NCI-H82 treated with DMSO at 0.1 percent for 48 hours (cell line): ENCODE data around the gene CDK2AP2.

Experiments
- DNase-seq: peaks from one replicate; lab custom pipeline; 2025; ENCODE audit not compliant: unreplicated experiment; lab: John Stamatoyannopoulos, UW

CDK2AP2 gene

DNA sequence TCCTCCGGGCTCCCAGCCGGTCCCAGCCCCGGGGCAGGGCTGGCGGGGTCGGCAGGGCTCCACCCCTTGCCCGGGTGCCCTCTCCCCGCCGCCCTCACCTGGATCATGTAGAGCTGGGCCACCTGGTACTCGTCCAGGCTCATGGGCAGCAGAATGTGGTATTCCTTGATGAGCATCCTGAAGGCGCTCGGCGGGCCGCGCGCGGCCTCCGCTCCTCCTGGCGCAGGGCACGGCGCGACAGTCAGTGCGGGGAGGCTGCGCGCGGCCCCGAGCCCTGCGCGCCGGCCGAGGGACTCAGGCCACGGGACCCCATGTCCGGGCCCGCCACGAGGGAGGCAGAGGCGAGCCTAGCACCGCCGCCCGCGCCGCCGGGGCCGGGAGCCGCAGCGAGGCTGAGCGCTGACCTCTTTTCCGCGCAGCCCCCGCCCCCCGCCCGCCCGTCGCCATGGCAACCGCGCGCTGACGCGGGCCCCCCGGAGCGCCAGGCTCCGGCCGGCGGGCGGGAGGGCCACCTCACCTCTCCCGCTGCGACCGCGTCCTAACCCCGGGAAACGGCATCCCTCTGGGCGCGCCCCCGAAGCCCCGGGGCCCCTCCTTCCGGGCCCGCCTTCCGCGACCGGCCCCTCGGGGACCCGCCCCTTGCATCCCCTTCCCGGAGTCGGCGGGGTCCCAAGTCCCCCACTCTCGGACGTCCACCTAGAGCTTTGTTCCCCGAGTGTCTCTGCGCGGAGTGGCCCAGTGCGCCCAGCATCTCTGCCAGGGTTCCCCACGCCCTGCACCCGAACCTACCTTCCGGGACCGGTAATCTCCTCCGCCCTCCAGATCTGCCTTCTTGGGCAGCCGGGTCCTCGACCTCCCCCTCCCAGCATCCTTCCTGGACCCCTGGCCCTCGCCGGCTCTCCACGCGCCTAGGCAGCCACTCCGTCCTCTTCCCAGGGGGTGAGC, 3.7 kb downstream of the CDK2AP2 start:
- DNase-seq, result no peak

- peak; percentile 58 for DNase-seq
Measured at GRCh38 chr11:67503119-67504004, 4.6 kb downstream of the CDK2AP2 start.

DNA sequence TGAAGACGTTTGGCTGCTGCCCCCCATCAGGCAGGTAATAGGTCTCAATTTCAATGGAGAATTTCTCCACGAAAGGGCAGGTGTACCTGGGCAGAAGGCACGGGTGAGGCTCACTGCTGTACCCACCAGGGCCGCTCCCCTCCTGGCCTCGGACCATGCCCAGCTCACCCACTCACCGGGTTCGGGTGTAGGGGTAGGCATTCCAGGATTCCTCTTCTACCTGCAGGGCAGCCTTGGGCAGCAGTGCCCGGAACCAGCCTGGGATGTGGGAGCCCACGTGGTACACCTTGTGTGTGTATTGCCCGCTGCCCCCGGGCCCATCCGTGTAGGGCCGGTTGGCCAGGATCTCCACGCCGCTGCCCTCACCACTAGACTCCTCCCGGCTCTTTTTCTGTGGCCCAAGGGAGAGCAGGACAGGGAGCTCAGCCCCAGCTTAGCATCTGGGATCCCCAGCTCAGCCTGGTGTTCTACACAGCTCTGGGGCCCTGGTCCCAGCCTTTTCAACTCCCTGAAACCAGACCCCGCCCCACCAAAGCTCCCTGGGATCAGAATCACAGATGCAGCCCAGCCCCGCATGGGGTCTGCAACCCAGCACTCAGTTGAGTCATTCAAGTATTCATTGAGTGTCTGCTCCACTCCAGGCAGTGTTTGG, 5.5 kb downstream of the CDK2AP2 start:
- DNase-seq, result no peak

- no peak for DNase-seq
Measured at GRCh38 chr11:67501854-67502253, 6.1 kb downstream of the CDK2AP2 start.

DNA sequence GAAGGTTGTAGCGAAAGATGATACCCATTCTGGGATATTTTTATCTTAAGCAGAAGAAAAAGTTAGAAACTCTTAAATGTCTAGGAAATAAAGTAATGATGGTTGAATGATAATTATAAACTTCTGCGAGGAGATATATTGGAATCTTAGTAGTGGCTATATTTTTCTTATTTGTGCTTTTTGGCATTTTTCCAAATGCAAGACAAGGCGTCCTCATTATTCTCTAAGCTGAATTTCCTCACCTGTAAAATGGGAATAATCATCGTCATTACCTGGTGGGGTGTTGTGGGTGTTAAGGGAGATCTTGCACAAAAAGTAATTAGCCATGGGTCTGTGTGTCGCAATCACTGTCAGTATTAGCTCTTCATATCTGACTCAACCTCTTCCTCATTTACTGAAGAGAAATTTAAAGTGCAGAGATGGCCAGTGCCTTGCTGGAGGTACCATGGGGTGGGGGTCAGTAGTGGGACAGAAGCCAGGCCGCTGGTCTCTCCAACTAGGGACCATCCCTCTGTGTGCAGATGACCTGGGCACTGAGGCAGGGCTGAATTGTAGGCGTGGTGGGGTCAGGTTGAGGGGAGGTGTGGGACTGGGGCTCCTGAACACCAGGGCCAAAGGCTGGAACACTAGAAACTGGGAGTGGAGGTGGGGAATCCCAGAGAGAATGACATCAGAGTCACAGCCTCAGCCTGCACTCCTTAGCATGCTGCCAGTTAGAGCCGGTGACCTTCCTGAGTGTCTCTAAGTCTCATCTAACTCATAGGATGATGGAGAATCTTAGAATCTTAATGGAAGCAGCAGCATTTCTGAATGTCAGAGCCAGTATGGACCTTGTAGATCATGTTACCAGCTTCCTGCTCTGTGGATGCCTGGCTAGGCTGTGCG, 6.9 kb downstream of the CDK2AP2 start:
- DNase-seq, result no peak

GRCh38 chr11:67500484-67500821, 7.5 kb downstream of the CDK2AP2 start:
- DNase-seq, result no peak

DNA sequence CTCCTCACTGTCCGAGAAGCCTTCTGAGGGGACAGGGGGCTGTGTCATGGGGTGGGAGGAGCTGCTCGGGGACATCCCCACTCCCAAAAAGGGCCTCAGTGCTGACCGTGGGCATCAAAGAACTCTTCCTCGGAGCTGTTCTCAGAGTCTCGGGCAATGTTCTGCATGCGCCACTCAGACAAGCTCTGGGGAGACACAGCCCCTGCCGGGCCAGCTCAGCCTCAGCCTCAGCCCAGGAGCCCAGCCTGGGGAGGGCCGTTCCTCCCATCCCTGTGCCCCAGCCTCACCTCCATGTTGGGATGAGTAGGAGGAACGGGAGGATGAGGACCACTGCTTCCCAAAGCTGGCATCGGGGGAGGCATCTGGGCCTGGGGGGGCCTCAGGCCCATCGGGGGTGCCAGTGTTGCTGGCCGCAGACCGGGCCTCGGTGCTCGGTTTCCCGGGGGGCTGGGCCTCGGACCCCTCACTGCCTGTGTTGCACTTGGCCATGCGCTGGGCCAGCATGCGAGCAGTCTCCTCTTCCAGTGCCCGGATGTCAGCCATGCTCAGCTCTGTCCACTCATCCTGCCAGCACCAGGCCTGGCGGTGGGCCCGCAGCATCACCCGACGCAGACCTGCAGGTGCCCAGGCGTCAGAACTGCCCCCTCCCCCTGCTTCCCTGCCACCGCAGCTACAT, 8.0 kb downstream of the CDK2AP2 start:
- DNase-seq, result no peak

DNA sequence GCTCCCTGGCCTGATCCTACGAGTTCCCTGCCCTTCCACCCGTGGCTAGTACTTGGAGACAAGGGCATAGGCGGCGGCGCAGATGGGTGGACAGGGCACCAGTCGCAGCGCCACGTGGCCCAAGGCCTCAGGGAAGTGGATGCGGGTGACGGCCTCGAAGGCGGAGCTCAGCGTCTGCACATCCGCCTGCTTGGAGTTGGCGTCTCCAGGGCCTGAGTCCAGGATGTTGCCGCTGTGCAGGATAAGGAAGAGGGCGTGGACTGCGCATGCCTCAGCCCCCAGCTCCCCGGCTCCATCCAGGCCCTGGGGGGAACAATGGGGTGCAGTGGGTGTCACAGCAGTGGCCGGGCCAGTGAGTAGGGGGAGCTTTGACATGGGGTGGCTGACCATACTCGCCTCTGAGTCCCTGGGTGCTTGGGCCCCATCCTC, 9.4 kb downstream of the CDK2AP2 start:
- DNase-seq, result no peak

GRCh38 chr11:67497656-67498291, 10.2 kb downstream of the CDK2AP2 start:
- no peak for DNase-seq

DNA sequence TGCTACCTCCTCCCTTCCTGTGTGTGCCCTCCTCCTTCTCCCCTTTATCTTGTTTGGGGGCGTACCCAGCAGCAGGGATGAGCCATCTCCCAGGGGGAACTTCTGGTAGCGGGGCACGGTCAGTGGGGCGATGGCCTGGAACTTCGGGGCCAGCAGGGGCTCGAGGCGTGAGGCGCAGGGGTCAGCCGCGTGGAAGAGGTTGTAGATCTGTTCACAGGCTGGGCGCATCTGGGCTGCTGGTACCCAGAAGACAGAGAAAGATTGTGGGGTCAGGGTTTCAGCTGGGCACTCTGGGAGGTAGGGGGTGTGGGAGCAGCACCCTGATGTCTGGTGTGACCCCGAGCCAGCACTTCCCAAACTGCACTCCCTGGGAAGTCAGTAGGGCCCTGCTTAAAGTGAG, 11.8 kb downstream of the CDK2AP2 start:
- DNase-seq, result no peak

DNA sequence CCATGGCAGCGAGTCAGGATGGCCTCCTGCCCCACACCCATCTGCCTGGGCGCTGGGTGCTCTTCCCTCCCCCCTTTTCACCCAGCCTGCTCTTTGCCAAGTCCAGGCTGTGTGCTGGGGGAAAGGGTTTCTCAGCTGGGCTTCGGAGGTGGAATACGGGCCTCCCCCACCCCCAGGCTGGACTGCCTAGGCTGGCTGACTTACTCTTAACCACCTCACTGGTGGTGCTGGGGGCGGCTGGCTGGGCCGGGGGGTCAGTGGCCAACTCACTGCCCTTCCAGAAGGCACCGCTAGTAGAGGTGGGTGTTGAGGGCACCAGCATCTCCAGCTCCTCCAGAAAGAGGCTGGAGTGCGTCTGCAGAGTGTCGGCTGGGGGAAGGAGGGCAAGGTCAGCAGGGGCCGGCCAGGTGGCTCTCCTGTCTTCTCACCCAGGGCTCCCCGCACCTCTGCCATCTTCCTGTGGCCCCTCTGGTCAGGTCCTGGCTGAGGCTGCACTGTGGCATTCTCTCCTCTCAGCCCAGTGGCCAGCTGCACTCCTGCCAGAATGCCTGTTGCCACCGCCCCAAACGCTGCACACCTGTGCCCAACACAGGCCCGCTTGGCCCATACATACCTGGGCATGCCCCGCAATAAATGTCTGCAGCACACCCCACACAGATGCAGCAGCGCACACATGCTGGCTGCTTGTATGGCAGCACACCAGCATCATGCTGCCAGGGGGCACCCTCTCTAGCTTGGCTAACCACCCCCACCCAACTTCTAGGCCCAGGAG, 12.5 kb downstream of the CDK2AP2 start:
- DNase-seq, result no peak

GRCh38 chr11:67494371-67495233, 13.4 kb downstream of the CDK2AP2 start:
- no peak for DNase-seq

GRCh38 chr11:67493548-67494370, 14.2 kb downstream of the CDK2AP2 start:
- DNase-seq, result no peak

GRCh38 chr11:67492801-67493547, 15.0 kb downstream of the CDK2AP2 start:
- DNase-seq, result no peak

DNA sequence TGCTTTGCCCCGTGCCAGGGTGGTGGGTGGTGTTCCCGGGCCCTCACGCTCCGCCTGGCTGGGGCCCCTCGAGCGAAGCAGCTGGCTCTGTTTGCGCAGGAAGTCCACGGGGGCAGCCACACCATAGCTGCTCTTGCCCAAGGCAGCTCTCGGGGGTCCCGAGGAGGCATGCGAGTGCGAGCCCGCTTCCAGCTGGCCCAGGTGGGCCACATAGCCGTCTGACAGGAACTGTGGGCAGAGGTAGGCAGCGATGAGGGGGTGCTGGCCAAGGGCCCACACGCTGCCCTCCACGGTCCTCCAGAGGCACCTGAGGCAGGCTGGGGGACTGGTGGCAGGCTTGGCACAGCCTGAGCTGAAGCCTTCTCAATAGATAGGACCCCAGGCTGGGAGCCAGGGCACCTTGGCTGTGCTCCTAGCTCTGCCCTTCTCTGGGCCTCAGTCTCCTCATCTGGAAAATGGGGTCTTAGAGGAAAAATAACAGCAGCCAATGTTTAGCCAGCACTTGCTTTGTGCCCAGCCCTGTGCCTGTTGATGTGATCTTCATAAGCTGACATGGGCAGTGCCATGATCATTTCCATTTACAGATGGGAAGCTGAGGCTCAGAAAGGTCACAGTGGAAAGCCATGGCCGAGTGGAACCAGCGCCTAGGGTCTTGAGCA, 15.8 kb downstream of the CDK2AP2 start:
- no peak for DNase-seq
